ENCODE data around the gene NOD1.
"Not testable (repeated sequence)": the region's sequence is repeated elsewhere in the genome, so short reads cannot be mapped to it uniquely, and the experiment has no call there.

Gene NOD1

GRCh38 chr7:30447466-30447865, 31.1 kb downstream of the NOD1 start:
- DNase-seq = no peak

GRCh38 chr7:30446266-30446665, 32.3 kb downstream of the NOD1 start:
- DNase-seq = no peak

DNA sequence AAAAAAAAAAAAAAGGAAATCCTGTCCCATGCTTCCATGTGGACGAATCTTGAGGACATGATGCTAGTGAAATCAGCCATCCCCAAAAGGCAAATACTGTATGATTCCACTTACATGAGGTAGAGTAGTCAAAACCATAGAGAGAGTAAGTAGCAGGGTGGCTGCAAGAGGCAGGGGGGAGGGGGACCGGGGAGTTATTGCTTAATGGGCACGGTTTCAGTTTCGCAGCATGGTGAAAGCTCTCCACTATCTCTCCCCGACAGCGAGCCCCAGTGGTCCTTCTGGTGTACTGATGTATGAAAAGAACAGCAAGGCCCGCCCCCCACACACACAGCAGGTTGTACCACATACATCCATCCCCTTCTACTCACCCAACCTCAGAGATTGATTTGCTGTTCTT, 32.8 kb downstream of the NOD1 start:
- DNase-seq = peak; percentile 92

- no peak for DNase-seq
These were observed 40.6 kb downstream of the NOD1 start for GRCh38 chr7:30437823-30438574.

GRCh38 chr7:30436518-30436917, 42.1 kb downstream of the NOD1 start:
- no peak for DNase-seq

GRCh38 chr7:30436046-30436445, 42.5 kb downstream of the NOD1 start:
- no peak for DNase-seq

DNA sequence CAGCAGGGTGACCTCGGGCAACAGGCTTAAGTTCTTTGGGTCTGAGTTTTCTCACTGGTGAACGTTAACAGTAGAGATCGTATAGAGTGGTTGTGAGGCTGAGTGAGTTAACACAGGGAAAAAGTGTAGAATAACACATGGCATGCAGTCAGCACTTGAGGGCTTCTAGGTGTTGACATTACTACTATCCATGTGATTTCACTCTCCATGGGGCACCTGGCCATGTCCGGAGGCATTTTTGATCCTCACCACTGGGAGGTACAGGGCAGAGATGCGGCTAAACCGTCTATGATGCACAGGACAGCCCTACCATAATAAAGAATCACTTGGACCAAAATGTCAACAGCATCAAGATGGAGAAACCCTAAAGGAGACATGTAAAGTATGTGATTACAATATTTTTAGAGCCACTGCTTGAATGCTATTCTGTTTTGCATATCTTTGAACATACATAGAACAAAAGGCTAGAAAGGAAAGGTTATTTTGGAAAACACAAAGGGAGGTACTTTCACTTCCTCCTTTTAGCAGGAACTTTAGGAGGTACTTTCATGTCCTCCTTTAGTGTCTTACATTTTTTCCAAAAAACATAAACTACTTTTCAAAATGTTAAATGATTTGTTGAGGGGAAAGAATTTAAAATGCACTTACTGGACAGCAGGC, 44.3 kb downstream of the NOD1 start:
- DNase-seq = no peak

- DNase-seq = no peak
These were observed 45.1 kb downstream of the NOD1 start for GRCh38 chr7:30433506-30433905.

GRCh38 chr7:30433082-30433481, 45.5 kb downstream of the NOD1 start:
- DNase-seq = peak; percentile 60

GRCh38 chr7:30430777-30431176, 47.8 kb downstream of the NOD1 start:
- DNase-seq = peak; percentile 37

- DNase-seq = no peak
These were observed 48.3 kb downstream of the NOD1 start for GRCh38 chr7:30430276-30430675.

- no peak for DNase-seq
These were observed 49.4 kb downstream of the NOD1 start for GRCh38 chr7:30429156-30429530.

- no peak for DNase-seq
These were observed 50.1 kb downstream of the NOD1 start for GRCh38 chr7:30428246-30429155.

- DNase-seq = no peak
These were observed 51.1 kb downstream of the NOD1 start for GRCh38 chr7:30427296-30428070.

DNA sequence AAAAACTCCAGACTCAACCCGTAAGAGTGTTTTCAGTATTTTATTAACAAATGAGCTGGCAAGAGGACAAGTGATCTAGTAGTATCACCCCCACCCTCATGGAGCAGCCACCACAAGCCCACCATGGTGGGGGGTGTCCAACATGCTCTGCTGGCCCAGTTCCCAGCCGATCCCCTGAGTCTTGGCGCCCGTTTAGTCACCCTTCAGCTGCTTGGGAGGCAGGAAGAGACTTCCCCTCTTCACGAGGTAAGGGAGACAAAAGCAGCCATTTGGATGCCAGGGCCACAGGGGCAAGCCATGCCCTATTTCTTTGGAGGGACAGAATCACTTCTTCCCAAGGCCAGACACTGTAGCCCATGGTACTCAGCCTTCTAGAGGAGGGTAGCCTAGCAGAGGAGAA, 54.1 kb downstream of the NOD1 start:
- no peak for DNase-seq

DNA sequence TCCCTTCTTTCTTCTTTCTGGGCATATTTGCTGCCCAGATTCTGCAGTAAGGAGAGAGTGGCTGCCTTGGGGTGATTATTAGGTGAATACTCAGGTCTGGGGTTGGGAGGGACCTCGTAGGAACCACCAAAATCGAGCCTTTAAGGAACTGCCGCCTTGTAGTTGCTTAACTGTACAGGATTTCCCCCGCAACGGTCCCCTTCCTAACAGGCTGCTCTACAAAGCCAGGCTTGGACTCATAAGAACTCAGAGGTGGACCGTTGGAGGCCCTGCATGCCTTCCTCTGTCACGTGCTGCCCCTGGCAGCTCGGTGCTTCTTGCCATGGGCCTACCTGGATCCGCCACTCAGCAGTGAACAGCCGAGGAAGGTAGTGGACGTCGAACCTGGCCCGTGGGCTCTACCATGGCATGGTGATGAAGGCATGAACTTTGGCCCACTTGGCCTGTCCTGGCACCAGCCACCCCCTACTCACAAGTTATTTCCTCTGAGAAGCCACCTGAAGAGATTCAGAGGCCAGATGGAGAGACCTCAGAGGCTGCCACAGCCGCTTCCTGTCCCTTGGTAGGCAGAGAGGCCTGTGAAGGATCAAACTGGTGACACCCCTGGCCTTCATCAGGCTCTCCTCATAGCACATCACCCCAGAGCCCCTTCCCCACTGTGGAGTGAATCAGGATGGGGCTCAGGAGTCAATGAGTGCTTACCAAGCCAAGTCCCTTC, 54.6 kb downstream of the NOD1 start:
- peak; percentile 19 for DNase-seq

DNA sequence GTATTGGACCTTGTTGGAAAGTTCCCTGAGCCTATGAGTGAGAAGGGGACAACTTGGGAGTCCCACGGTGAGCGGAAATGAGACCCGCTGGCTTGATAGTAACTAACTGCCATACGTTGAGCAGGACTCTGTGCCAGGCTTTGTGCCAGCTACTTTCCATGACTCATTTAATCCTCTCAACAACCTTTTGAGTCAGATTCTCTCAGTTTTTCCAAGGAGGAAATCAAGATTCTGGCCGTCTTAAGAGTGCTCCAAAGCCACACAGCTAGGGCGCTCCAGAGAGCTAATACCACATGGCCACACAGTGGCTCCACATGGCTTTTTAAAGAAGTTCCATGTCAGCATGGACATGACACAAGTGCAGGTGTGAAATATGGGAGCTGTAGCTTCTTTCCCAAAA, 55.7 kb downstream of the NOD1 start:
- no peak for DNase-seq

DNA sequence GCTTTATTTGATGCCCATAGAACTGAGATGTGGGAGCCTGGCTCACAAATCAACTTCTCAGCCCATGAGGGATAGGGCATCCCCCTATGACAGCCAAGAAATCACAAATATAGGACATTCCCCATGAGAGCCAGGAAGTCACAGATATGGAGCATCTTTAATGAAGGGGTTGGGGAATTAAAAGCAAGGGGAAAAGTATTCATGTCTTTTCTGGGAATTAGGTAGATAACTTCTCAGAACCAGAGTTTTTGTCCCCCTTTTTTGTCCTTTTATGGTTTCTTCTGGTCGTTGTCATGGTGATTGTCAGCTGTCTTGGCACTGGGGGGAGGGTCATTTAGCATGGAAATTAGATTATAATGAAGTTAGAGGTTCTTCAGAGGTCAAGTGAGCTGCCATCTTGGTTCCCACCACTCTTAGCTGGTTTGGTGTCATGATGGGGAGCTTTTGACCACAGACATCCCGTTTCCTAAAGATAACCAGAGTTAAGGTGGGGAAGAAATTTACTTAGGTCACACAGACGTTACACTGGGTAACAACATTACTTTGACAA, 56.9 kb downstream of the NOD1 start:
- DNase-seq = no peak

DNA sequence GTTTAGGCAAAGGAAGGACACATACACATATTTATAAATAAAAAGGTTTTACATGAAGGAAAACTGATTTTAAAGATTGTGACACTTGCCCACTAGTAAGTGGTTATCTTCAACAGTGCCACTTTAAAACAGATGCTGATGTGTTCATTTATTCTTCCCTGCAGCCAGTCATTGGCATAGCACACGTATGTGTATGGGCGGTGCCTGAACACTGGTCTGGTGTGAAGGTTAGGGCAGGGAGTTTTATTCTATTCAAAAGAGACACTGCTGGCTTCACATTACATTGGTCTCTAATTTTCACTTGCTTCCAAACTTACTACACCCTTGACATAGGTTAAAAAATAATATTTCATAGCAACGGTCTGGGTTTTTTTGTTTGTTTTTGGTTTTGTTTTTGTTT, 57.9 kb downstream of the NOD1 start:
- no peak for DNase-seq

DNA sequence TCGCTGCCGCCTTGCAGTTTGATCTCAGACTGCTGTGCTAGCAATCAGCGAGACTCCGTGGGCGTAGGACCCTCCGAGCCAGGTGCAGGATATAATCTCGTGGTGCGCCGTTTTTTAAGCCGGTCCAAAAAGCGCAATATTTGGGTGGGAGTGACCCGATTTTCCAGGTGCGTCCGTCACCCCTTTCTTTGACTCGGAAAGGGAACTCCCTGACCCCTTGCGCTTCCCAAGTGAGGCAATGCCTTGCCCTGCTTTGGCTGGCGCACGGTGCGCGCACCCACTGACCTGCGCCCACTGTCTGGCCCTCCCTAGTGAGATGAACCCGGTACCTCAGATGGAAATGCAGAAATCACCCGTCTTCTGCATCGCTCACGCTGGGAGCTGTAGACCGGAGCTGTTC, 58.5 kb downstream of the NOD1 start:
- DNase-seq = not testable (repeated sequence)

DNA sequence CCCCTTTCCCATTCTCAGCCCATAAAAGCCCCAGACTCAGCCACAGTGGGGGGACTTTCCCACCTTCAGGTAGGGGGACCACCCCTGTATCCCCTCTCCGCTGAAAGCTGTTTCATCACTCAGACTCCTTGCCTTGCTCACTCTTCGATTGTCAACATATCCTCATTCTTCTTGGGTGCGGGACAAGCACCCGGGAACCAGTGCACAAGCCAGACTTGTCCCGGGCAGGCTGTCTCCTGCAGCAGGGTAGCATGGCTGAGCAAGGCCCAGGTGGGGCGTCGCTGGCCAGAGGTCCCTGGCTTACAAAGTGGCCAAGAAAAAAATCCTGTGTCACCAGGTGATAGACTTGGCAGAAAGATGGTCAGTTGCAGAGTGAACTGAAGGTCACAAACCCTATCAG, 64.7 kb downstream of the NOD1 start:
- no peak for DNase-seq
